GDM1 (cell line): ENCODE measurements around the gene SNAPIN.
"Not testable (repeated sequence)": the region's sequence is repeated elsewhere in the genome, so short reads cannot be mapped to it uniquely, and the experiment has no call there.

Experiments used
- DNase-seq: peaks from one replicate; lab custom pipeline; 2025; lab: John Stamatoyannopoulos, UW

SNAPIN gene

DNA sequence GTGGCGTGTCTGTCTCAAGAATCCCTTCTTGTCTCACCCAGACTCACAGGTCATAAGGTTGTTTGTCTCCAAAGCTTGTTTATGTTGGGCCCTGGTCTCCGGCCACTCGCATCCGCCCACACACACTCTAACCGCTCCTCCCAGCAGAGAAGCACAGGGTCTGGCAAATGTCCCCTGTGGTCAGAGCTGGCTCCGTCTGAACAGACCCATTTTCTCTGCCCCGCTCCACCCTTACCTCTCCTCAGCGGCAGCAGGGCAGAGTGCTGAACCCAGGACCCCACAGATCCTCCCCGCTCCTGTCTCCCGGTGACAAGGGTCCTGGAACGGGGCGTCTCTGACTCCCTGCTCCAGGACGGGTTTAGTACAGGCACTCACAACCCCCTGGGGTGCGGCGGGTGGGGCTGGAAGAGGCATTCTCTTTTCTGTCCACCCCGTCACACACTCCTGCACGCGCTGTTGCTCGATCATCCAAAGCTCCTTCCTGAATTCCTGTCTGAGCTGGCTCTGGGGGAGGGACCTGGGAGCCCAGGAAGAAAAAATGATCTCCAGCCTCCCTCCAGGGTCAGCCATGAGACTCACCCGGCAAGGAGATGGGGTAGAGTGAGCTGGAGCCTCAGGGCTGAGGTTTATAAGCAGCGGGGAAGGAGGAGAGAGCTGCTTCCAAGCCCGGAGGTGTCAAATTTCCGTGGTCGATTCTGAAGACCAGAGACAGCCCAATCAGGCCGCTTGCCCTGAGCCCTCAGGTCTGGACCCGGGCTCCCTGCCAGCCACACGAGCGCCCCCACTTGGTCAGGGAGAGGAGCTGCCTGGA is 31.4 kb upstream of the SNAPIN start, which contains the start of gene S100A13:
Gene S100A13 (minus strand): TSS at position 602 of the 811 bp plus-strand sequence. CDS start 1,033 bp downstream, outside the sequence.
- DNase-seq: no peak

DNA sequence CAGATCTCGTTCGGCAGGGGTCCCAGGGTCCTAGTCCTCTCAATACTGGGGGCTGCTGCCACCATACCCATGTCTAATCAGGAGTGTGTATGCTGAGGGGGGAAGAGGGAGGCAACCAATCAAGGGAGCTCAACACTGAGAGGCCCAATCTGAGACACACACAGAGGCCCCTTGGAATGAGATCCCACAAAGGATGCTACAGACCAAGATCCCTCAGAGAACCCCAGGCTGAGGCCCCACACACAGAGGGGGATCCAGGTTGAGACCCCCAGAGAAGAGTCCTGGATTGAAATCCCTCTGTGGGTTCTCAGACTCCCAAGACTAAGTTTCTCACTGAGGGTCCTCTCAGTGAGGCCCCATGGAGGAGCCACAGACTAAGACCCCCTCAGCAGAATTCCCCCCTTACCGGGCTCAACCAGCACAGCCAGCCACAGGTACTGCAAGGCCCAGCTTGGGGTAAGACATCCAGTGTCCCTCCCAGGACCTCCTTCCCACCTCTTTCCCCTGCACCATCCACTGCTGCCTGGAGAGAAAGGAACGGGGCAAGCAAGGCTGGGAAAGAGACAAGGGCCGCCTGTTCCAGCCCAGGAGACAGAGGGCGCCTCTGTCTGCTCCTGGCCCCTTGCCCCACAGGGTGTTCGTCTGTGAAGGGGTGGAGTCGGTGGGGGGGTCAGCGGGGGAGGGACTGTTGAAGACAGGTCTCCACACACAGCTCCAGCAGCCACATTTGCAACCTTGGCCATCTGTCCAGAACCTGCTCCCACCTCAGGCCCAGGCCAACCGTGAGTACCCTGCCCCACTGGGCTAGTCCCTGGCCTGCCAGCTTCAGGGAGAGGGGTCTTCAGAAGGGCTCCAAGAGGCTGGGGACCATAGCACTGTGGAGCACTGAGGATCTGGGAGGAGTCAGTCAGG is 30.5 kb upstream of the SNAPIN start, which contains the start of gene S100A1:
Gene S100A1 (plus strand): TSS at position 720 of the 912 bp plus-strand sequence. CDS start 2,088 bp downstream, outside the sequence.
- no peak for DNase-seq

DNA sequence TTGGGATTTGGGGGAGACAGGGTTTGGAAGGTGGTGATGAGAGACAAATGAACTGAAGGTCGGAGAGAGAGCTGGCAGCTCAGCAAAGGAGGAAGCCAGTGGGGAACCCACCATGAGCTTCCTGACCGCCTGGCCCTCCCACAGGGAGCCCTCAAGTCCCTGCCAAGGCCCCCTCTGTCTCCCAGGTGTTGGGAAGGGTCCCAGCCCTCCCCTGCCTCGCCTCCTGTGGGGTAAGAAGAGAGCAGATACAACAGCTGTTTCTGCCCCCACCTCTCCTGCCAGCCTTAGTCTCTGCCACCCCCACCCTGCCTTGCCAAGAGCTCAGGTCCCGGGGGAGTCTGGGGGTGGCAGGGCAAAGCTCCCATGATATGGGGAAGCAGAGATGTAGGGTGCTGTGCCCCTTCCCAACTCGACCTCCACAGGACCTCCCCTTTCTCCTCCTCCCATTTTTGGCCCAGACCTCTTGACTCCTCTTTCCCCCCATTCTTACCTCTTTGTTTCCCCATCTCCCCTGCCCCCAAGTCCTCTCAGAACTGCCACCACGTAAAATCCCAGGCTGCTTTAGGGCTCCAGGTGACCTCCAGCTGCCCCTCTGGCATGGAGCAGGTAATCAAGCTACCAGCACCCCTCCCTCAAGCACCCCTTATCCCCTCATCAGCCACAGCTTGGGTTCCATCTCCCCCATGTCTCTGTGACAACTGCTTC is 29.7 kb upstream of the SNAPIN start:
- no peak for DNase-seq

DNA sequence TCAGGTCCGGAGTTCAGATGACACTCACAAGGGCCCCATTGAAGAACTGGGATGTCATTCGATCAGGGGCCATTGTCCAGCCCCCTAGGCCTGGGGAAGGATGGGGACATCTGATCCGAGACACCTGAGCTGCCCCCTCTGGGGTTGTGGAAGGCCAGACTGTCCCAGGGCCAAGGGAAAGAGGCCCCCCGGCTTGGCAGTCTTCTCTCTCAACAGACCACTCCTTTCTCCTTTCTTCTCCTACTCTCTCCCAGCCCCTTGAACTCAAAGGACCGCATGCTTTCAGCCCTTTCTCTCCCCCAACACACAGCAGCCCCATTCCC is 29.2 kb upstream of the SNAPIN start:
- DNase-seq: no peak

DNA sequence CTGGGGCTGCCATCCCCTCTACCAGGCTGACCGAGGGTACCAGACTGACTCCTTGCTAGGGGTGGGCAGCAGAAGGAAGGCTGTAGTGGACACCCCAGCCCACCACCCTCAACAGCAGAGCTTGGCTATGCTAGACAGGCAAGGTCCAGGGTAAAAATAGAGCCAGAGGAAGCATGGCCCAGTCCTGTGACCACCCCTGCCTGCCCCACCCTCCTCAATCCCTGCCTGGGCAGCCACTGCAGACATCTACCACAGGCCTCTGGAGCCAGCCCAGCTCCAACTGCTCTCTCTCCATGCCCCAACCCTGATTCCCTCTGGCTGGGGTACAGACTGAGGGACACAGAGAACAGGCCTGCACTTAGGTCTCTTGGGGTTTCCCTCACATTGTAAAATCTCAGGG is 28.5 kb upstream of the SNAPIN start:
- no peak for DNase-seq

DNA sequence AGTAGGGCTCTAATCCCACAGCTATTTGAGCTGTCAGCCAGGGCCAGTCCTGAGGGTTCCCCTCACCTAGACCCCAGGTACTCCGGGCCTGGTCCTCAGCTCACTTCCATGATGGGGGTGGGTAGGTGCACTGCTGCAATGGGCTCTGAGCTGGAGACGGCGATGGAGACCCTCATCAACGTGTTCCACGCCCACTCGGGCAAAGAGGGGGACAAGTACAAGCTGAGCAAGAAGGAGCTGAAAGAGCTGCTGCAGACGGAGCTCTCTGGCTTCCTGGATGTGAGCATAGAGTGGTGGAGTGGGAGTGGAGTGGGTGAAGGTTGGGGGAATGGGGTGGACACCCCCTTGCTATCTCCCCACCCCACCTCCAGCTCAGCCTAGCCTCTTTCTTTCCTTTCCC is 28.1 kb upstream of the SNAPIN start:
- no peak for DNase-seq

DNA sequence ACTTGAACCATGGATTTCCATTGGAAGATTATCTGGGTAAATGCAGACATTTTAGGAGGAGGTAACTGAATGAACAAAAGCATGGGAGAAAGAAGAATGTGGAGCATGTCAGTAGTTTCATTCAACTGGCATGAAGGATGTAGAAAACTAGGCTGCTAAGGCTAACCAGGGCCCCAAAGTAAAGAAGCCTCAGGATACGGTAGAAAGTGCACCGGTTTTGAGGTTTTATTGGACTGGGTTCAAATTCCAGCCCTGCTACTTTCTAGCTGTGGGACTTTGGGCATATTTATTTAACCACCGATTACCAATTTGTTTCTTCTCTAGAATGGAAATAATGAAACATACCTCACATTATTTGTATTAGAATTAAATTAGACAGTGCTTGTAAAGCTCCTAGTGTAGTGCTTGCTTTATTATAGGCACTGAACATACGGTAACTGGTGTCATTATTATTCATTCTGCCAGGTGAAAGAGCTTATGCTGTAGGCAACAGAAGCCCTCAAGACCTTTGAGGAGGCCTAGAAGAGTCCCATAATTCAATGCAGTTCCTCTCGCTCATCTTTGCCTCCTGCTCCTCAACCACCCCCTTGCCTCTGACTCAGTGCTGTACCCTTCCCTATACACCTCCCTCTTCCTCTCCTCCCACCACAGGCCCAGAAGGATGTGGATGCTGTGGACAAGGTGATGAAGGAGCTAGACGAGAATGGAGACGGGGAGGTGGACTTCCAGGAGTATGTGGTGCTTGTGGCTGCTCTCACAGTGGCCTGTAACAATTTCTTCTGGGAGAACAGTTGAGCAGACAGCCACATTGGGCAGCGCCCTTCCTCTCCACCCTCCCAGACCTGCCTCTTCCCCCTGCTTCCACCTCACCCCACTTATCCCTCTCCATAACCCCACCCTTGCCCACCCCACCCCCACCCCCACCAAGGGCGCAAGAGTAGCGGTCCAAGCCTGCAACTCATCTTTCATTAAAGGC is 27.2 kb upstream of the SNAPIN start:
- no peak for DNase-seq

DNA sequence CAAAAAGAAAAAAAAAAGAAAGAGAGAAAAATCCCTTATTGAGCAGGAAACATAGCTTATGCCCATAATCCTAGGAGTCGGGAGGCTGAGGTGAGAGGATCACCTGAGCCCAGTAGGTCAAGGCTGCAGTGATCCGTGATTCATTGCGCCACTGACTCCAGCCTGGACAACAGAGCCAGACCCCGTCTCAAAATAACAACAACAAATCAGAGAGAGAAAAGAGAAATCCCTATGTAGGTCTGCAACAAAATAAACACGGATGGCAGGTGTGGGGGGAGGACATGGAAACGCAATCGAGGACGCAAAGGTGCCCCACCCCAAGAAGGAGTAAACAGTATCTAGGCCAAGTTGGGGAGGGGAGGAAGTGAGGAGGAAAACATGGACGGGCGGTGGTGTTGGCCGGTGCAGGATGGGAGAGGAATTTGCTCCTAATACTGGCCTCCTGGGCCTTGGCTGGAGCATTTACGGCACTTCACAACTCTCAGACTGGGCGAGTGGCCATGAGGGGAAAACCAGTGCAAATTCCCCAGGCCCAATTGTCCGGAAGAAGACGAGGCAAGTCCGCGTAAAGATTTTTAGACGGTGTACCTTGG is 25.2 kb upstream of the SNAPIN start:
- DNase-seq: no peak

DNA sequence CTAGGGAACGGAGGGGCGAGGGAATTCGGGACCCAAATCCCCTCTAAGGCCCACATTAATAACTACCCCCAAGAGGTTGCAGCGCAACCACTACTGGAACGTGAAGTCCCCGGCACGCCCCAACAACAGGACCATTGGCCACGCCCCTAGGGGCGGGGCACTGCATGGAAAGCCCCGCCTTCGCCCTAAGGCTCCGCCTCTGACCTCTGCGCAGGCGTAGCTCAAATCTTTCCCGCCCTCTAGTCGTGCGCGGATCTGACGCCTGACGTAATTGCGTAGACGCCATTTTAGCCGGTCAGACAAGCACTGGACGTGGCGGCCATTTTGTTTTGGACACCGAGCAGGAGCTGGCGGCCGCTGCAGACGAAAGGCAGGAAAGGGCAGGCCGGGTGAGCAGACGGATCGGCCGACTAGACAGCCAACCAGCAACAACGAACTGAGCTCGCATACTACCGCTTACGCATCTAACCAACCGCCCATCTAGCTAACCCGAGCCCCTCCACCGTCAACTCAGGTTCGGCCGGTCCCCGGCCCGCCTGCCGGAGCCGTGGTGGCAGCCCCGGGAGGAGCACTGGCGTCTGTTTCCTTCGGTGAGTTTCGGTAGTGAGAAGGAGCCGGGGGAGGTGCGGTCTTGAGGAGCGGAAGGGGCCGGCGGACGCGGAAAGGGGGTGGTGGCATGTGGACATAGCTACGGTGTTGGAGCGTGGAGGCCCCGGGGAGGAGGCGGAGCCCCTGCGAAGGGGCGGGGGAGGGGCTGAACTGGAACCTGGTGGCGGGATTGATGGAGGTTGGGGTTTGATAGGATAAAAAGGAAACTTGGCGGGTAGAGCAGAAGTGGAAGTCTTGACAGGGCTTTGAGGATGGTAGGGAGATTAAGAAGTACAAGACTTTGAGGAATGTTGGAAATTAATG is 24.5 kb upstream of the SNAPIN start, which contains the start of gene CHTOP:
Gene CHTOP (plus strand): TSS at position 313 of the 912 bp plus-strand sequence. CDS start 2,523 bp downstream, outside the sequence.
- DNase-seq: peak; percentile 95

DNA sequence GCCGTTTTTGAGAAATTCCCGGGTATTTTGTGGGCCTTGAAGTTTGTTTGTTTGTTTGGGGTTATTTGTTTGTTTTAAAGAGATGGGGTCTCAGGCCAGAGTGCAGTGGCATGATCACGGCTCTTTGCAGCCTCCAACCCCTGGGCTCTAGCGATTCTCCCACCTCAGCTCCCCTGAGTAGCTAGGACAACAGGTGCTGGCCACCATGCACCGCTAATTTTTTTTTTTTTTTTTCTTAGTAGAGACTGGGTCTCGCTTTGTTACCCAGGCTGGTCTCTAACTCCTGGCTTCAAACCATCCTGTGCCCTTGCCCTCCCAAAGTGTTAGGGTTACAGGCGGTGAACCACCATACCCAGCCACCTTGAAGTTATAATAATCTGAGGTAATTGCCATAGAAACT is 22.6 kb upstream of the SNAPIN start:
- DNase-seq: no peak

DNA sequence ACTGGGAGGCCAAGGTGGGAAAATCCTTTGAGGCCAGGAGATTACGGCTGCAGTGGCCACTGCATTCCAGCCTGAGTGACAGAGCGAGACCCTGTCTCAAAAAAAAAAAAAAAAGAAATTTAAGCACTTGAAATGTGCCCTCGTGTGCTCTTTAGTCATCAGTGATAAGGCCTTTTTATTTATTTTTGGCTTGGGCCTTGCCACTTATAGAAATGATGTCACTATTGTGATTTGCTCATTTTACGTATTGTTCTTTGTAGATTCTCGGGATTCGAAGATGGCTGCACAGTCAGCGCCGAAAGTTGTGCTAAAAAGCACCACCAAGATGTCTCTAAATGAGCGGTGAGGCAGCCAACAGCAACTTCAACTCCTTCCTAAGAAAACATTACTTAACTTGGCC is 22.2 kb upstream of the SNAPIN start:
- no peak for DNase-seq

DNA sequence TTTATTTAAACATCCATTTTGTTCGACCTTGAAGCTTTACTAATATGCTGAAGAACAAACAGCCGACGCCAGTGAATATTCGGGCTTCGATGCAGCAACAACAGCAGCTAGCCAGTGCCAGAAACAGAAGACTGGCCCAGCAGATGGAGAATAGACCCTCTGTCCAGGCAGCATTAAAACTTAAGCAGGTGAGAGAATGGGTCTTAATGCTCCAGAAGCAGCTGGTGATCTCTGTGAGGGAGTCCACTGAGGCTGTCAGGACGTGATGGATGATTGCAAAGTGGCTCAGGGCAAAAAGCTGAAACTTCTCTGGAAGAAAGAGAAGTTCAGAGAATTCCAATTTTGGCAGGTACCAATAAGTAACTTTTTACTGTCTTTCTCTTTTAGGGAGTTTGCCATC is 20.2 kb upstream of the SNAPIN start:
- DNase-seq: no peak

DNA sequence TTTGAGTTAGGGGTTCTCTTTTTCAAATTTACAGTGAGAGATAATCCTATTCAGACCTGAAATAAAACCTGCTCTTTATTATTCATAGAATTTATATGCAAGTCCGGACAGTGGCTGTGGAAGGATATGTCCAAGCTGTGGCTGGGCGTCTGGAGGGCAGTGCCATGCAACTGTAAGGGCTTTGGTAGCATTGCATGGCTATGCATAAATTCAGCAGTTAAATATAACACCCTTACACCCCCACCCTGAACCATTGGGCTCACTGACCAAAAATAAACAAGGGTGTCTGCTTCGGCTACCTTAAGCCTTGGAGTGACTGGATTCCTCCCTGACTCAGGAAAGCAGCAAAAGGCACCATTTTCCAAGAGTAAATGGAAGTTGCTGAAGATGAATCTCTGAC is 19.2 kb upstream of the SNAPIN start:
- no peak for DNase-seq

DNA sequence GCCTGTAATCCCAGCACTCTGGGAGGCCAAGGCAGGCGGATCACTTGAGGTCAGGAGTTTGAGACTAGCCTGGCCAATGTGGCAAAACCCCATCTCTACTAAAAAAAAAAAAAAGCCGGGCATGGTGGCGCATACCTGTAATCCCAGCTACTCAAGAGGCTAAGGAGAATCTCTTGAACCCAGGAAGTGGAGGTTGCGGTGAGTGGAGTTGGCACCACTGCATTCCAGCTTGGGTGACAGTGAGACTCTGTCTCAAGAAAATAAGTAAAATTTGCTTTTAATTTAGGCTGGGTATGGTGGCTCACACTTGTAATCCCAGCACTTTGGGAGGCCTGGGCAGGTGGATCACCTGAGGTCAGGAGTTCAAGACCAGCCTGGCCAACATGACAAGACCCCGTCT is 18.3 kb upstream of the SNAPIN start:
- not testable (repeated sequence) for DNase-seq

DNA sequence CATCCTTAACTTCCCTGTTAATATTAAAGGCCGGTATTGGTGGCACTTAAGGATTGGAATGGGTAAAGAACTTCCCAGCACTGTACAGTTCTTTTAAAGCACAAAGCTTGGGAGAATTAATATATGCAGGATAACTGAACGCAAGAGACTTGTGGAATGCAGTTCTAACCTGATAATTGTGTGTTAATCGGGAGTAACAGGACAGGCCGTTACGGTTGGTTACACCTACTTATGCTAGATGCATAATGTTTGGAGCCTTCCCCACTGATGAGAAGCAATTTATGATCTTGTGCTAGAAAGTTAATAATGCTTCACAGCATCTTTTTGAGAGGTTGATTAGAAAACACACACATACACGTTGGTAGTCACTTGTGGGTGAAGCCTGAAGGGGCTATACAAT is 17.6 kb upstream of the SNAPIN start:
- no peak for DNase-seq

DNA sequence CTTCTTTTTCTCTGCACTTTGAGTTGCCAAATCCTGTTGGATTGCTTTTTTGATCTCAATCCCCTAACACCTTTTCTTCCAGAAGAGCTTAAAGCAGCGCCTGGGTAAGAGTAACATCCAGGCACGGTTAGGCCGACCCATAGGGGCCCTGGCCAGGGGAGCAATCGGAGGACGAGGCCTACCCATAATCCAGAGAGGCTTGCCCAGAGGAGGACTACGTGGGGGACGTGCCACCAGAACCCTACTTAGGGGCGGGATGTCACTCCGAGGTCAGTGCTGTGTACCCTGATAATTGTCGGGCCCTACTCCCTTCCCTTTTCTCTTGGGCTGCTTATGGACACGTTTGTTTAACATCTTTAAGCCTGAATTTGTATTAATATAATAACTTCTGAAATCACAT is 16.3 kb upstream of the SNAPIN start:
- DNase-seq: no peak

DNA sequence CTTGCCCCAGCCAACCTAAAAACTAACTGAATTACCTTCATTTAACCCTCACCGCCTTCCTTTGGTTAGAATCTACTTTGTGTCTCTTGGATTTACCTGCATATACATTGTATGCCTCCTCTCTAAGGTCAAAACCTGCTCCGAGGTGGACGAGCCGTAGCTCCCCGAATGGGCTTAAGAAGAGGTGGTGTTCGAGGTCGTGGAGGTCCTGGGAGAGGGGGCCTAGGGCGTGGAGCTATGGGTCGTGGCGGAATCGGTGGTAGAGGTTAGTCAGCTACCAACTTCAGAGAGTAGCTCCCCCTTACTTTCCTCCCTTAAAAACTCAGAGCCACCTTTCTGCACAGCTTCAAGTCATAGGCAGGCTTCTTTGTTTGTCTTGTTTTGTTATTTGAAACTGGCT is 15.4 kb upstream of the SNAPIN start:
- no peak for DNase-seq

DNA sequence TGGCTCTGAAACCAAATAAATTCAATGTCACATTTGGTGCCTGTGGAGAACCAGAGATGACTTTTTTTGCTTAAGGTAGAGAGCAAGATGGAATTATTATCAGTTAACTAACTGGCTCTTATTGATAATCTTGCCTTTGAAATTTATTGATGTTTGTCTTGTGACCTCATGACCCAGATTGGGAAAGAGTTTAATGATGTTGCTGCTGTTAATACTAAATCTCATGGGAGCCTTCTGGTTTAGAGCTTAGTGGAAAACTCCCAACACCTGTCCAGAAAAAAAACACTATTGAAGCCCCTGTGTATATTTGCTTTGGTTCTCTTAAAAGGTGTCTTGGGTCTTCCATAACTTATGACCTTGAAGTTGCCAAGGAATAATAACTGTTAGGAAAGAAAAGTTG is 14.7 kb upstream of the SNAPIN start:
- DNase-seq: no peak

DNA sequence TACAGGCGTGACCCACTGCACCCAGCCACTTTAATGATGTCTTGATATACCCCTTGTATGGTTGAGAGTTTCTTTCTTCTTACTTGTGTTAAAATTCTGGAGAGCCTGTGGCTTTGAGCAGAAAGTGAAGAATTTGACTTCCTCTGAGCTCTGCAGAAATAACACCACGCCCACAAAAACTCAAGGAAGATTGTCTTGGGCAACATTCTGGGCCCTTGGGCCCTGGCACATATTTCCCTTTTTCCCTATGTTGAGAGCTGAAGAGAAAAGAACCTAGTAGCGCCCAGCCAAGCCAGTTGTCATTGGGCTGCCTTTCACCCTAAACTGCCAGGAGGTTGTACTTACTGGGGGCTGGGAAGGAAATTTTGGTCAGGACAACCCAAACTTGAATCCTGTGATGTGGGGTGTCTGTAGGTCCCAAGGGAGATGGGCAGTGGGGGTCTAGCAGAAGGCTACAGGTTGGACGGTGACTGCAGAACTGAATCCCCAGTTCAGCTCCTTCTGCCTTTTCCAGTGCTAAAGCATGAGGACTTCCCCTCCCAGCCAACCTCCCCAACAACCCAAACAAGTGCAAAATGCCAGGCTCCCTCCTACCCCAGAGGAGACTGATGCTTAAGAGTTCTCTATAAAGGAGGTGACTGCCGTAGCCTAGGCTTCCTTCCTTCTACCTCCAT is 11.7 kb upstream of the SNAPIN start:
- no peak for DNase-seq
